ENCODE results near the gene SLK.

DNA sequence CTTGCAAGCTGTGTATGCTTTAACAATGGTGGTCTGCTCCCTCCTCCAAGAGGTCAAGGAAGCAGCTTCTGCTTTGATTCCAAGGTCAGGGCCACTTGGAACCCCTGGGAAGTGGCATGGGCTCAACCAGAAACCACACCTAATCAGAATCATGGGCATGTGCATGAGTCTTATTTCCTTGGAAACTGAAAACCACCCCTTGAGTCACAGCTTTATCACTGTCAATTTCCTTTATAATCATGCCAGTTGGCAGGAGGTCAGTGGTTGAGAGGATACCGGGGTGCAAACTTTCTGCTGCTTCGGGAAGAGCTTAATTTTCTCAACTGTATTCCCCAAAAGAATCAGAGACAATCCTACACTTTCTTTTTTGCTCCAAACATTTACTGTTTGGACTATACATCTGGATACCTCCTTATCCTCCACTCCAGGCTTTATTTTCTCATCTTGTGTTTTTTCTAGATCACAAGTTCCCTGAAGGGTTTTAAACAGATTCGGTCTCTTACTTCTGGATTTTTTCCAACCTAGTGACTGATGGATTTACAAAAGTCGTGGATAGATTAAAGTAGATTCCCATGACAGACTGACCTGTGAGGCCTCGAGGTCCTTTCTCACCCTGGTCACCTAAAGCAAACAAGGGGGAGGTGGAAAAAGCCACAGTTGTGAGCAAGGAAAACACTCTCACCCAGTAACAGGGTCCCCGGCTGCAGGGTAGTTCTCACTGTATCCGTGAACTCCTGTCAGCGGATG is 82.7 kb downstream of the SLK start:
- no peak for TF ChIP-seq CTCF (IDR thresholded peaks at IDR 0.05)
- TF ChIP-seq ZFX (IDR thresholded peaks at IDR 0.05; ENCODE audit: borderline replicate concordance): no peak

Measured in 22Rv1 (cell line).